Ovary (tissue), 9 donors: ENCODE results near the gene ANKRD29. TPM values are rescaled to one million over a fixed set of nuclear protein-coding genes. Genes with fewer than 3 reads are reported as not detected.
"Not testable (repeated sequence)": the region's sequence is repeated elsewhere in the genome, so short reads cannot be mapped to it uniquely, and the experiment has no call there.

ENCODE experiments used
- DNase-seq, 5 donors: peaks; one replicate each; pipeline ENCODE4 v3.0.0-alpha.2; 2019 to 2020
- H3K27ac ChIP-seq, 2 donors: fragments of 200-600 bp; one replicate each; pipeline versions ENCODE4 v1.5.1 to v1.8.0; 2019 to 2022
- H3K27me3 ChIP-seq: fragments of 200-600 bp; one replicate; pipeline ENCODE4 v1.8.0; 2022
- H3K36me3 ChIP-seq: fragments of 200-600 bp; sonication (generic); one replicate; pipeline ENCODE4 v1.5.1; 2019
- H3K4me1 ChIP-seq: one replicate; pipeline ENCODE4 v1.8.1; 2013; ENCODE audit warnings: mild to moderate bottlenecking, moderate library complexity; ENCODE audit not compliant: insufficient read depth
- H3K4me3 ChIP-seq: fragments of 200-600 bp; sonication (generic); one replicate; pipeline ENCODE4 v1.5.1; 2017
- H3K9me3 ChIP-seq, 2 donors: fragments of 200-600 bp in 1 of 2; sonication (generic) in 1 of 2; one replicate each; pipeline versions ENCODE4 v1.5.1 to v1.8.1; 2013 to 2019; ENCODE audit warnings: mild to moderate bottlenecking in 1 of 2, moderate library complexity in 1 of 2
- CTCF ChIP-seq, 3 donors: fragments of 450-650 bp in 2 of 3; fragments of 200-600 bp in 1 of 3; IDR thresholded peaks; one replicate each; pipeline versions ENCODE4 v1.5.1 to v1.8.0; 2016 to 2022; ENCODE audit warnings: antibody characterized with exemption in 3 of 3, mild to moderate bottlenecking in 1 of 3
- EP300 ChIP-seq: sonication (generic); formaldehyde crosslinking; IDR thresholded peaks from one replicate; pipeline ENCODE4 v1.6.1; 2017; ENCODE audit warnings: antibody characterized with exemption
- POLR2A ChIP-seq: fragments of 450-650 bp; IDR thresholded peaks from one replicate; pipeline ENCODE4 v1.6.1; 2017; ENCODE audit warnings: antibody characterized with exemption, mild to moderate bottlenecking, moderate library complexity
- WGBS, 3 donors: extraction: QIAGEN DNeasy Blood & Tissue Kit in 1 of 3; methylation state at CpG; one replicate each; pipeline versions ENCODE4 v1.1.5 to v1.1.7; 2013 to 2017; 5-methylcytosine and 5-hydroxymethylcytosine counted together
- intact Hi-C, 4 donors: fragments of 100-400 bp; cut with DNase I; formaldehyde crosslinking; loops; one replicate each; pipeline versions ENCODE4 v1.11.0 to v1.15.1; 2022 to 2023
- polyA plus RNA-seq, 2 donors: library from polyadenylated mRNA; stranded (reverse); fragments of 200-250 nt in 1 of 2; fragments of 350-450 nt in 1 of 2; fragmentation: Illumina TruSeq in 1 of 2; extraction: RNeasy Lipid Tissue Mini Kit (QIAGEN cat#74804) in 1 of 2; gene quantifications; one replicate each; pipeline ENCODE4 v1.2.3, GENCODE V29; 2013 to 2014
- total RNA-seq, 7 donors: library from RNA; depleted of rRNA in 2 of 7; stranded (reverse); fragments of >200 nt in 2 of 7; fragmentation: NEBNext Ultra II Directional in 3 of 7; extraction: Animal tissue kit (Norgen Biotek cat#: 25700) in 3 of 7; gene quantifications; one replicate each; pipeline versions ENCODE4 v1.1.0 to v1.2.4, GENCODE V29; 2016 to 2023
- donor health status: DM: no; HTN: no; CAD: no; lungs with moderate emphysema.
- donor health status: DM: no; HTN: no; CAD: no.
- donor health status: Bipolar disorder and iron deficiency.
- donor health status: DM: yes; HTN: yes; CAD: no.
- donor health status: DM: no; HTN: no; CAD: no.
- donor health status: DM: yes; HTN: yes; CAD: no.

The ANKRD29 gene
- total and polyA plus RNA-seq, 9 donors: 14.6 to 25.7 (median 17.6) TPM

GRCh38 chr18:23643815-23644490, 18.8 kb downstream of the ANKRD29 start:
- DNase-seq: no peak
- intact Hi-C loops: no loop called here
- Histone ChIP-seq H3K4me1 (peaks cover 2% of the 10 kb centered on the region), H3K27ac (no peak overlapping the region), H3K9me3 (no peaks in the 10 kb centered on the region), H3K36me3 (no peaks in the 10 kb centered on the region), H3K27me3 (no peaks in the 10 kb centered on the region), H3K4me3 (no peak overlapping the region)
- 24 to 36% (median 26%) methylated on average over 2 of the region's 2 CpGs for WGBS, 3 donors
- TF ChIP-seq EP300 (no peak), CTCF (IDR thresholded peaks at IDR 0.05) (no peak), POLR2A (no peak)

DNA sequence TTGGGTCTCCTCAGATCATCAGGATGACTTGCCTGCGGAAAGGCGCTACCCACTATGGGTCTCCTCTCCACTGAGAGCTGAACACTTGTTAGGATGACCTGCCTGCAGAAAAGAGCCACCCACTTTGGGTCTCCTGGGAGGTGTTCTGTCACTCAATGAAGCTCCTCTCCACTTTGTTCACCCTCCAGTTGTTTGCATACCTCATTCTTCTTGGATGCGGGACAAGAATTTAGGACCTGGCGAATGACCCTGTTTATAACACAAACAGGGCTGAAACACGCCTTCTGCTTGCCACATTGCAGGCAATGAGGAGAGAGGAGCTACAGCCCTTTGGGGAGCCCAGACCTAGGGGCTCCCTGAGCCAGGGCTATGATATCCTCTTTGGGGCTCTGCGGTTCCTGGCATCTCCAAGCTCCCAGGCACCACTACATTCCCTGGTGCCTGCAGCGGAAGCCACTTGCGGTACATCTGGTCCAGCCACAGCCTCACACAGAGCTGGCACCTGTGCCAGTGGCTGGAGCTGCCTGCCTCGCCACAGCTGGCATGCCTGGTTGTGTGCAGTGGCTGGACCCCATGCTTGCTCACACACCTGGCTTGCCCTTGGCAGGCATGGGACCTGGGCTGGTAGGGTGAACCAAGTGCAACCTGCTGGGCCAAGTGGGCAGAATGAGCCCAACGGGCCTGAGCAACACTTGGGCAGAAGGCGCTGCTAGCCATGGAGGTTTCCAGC, 20.6 kb downstream of the ANKRD29 start:
- Histone ChIP-seq H3K27ac (no peak overlapping the region), H3K27me3 (no peaks in the 10 kb centered on the region), H3K9me3 (no peaks in the 10 kb centered on the region), H3K4me3 (no peak overlapping the region), H3K36me3 (no peaks in the 10 kb centered on the region), H3K4me1 (peaks cover 2% of the 10 kb centered on the region)
- intact Hi-C loops: no loop called here
- 89 to 95% (median 92%) methylated on average over 11 of the region's 11 CpGs for WGBS, 3 donors
- TF ChIP-seq POLR2A (no peak), EP300 (no peak), CTCF (IDR thresholded peaks at IDR 0.05) (no peak)
- no peak for DNase-seq

DNA sequence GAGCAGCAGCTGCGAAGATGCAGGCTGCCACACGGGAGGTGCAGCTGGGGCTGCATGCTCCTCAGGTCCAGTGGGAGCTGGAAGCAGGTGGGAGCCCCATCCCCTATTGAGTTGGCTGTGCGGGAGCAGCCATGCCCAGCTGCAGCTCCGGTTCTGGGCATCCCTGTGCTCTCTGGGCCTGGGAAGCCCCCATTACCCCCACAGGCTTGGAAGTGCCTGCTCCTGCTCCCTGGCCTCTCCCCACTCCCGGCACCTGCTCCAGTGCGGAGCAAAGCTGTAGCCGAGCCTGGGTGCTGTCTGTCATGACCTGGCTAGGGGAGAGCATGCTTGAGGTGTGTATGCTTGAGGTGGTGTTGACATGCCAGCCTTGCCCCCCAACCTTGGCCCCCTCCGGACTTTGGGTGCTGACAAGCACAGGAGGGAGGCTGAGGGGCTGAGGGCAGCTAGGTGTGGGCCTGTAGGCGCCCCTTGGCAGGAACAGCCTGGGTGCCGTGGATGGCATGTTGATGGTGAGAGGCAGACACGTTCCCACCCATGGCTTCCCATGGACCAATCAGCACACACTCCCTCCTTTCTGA, 21.5 kb downstream of the ANKRD29 start:
- TF ChIP-seq POLR2A (no peak), EP300 (no peak)
- H3K27ac ChIP-seq: no peak overlapping the region
- no peaks in the 10 kb centered on the region for H3K27me3 ChIP-seq
- H3K36me3 ChIP-seq: no peaks in the 10 kb centered on the region
- no peaks in the 10 kb centered on the region for H3K9me3 ChIP-seq
- DNase-seq: no peak
- intact Hi-C loops: no loop called here
- 85 to 95% (median 94%) methylated on average over 8 to 11 of the region's 11 CpGs for WGBS, 3 donors
- peaks cover 2% of the 10 kb centered on the region for H3K4me1 ChIP-seq
- no peak overlapping the region for H3K4me3 ChIP-seq

DNA sequence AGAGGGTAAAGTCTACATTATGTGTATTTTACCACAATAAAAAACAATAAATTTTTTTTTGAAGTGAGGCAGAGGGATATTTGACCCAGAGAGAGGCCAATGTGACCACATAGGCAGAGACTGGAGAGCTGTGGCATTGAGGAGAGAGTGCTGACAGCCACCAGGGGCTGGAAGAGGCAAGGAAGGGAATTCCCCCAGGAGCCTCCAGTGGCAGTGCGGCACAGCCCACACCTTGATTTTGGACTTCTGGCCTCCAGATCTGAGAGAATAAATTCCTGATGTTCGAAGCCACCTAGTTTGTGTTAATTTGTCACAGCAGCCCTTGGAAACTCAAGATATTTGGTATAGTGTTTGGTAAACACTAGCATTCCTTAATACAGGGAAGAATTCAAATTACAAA, 22.7 kb downstream of the ANKRD29 start:
- intact Hi-C loops: no loop called here
- no peaks in the 10 kb centered on the region for H3K27me3 ChIP-seq
- no peak overlapping the region for H3K27ac ChIP-seq
- H3K4me1 ChIP-seq: peaks cover 2% of the 10 kb centered on the region
- 57 to 84% (median 80%) methylated on average over 2 of the region's 2 CpGs for WGBS, 3 donors
- no peaks in the 10 kb centered on the region for H3K36me3 ChIP-seq
- no peak for TF ChIP-seq POLR2A
- TF ChIP-seq EP300: no peak
- no peak for TF ChIP-seq CTCF (IDR thresholded peaks at IDR 0.05)
- DNase-seq: no peak
- H3K4me3 ChIP-seq: no peak overlapping the region
- no peaks in the 10 kb centered on the region for H3K9me3 ChIP-seq

GRCh38 chr18:23636433-23636832, 26.3 kb downstream of the ANKRD29 start:
- H3K4me1 ChIP-seq, H3K4me3 ChIP-seq, intact Hi-C loops, H3K27ac ChIP-seq, H3K27me3 ChIP-seq, H3K9me3 ChIP-seq, H3K36me3 ChIP-seq, DNase-seq: not testable (repeated sequence)
- 77 to 88% (median 81%) methylated on average over 5 of the region's 5 CpGs for WGBS, 3 donors
